Endothelial cell of umbilical vein (primary cell): ENCODE results near the gene EZH1. TPM values are rescaled to one million over a fixed set of nuclear protein-coding genes. Genes with fewer than 3 reads are reported as not detected.

Source experiments
- BruUV-seq: library from RNA; stranded (reverse); fragments of 400-500 nt; replicated peaks from 2 replicates; lab custom pipeline; 2021; lab: Mats Ljungman, UMichigan
- CTCF ChIA-PET: fragments of 300-600, 350-600 bp; sonication (Branson Sonifier 250); formaldehyde crosslinking; loops from one replicate; lab custom pipeline; 2021; ENCODE audit warnings: antibody characterized with exemption, inconsistent platforms; lab: Charles Lee
- POLR2A ChIA-PET: fragments of 300-600, 350-600 bp; sonication (Branson Sonifier 250); formaldehyde crosslinking; loops from one replicate; lab custom pipeline; 2021; ENCODE audit warnings: antibody characterized with exemption, inconsistent platforms; lab: Charles Lee
- DNase-seq: peaks from one replicate; pipeline ENCODE4 v3.0.0-alpha.2; 2011; ENCODE audit warnings: low read depth, low spot score
- FAIRE-seq: peaks from 2 replicates; lab custom pipeline; 2011; peaks lifted over from hg19 to GRCh38; lab: Jason Lieb, UNC
- H2AFZ ChIP-seq: 2 replicates; pipeline ENCODE4 v1.6.0; 2012; ENCODE audit warnings: low read depth, low read length, control low read depth, inconsistent platforms
- H3K27ac ChIP-seq: 2 replicates; pipeline ENCODE4 v1.5.1; 2011; ENCODE audit warnings: low read depth, mild to moderate bottlenecking, control low read depth, low read length, moderate library complexity; ENCODE audit not compliant: insufficient read depth
- H3K27me3 ChIP-seq, 2 experiments: 2 replicates each; pipeline versions ENCODE4 v1.6.0 to v1.6.1; 2011; ENCODE audit warnings: low read length in 2 of 2, mixed read lengths in 1 of 2; ENCODE audit not compliant: control insufficient read depth in 2 of 2, insufficient read depth in 2 of 2
- H3K36me3 ChIP-seq, 2 experiments: 2 replicates in 1 of 2; 3 replicates in 1 of 2; pipeline ENCODE4 v1.5.1; 2011; ENCODE audit warnings: low read length in 2 of 2, mild to moderate bottlenecking in 1 of 2, moderate library complexity in 1 of 2; ENCODE audit not compliant: control insufficient read depth in 2 of 2, insufficient read depth in 2 of 2; ENCODE audit errors: extremely low read depth in 1 of 2
- H3K4me1 ChIP-seq: 3 replicates; pipeline ENCODE4 v1.5.1; 2011; ENCODE audit warnings: mild to moderate bottlenecking, low read length; ENCODE audit not compliant: control insufficient read depth, insufficient read depth; ENCODE audit errors: extremely low read depth
- H3K4me2 ChIP-seq: 2 replicates; pipeline ENCODE4 v1.6.1; 2011; ENCODE audit warnings: low read length, control low read depth, mixed read lengths; ENCODE audit not compliant: insufficient read depth
- H3K4me3 ChIP-seq, 3 experiments: fragments of 200-600 bp in 1 of 3; sonication (generic), shearing (Covaris generic) in 1 of 3; replicated peaks in 1 of 3; 2 replicates each; pipeline ENCODE4 v1.5.1; 2011 to 2016; ENCODE audit warnings: control low read depth in 3 of 3, low read length in 3 of 3, mild to moderate bottlenecking in 2 of 3, inconsistent platforms in 1 of 3, low read depth in 1 of 3, moderate library complexity in 1 of 3; ENCODE audit not compliant: insufficient read depth in 1 of 3
- H3K79me2 ChIP-seq: 2 replicates; pipeline ENCODE4 v1.6.0; 2012; ENCODE audit warnings: low read length, inconsistent platforms; ENCODE audit not compliant: control insufficient read depth, insufficient read depth
- H3K9ac ChIP-seq: replicated peaks from 2 replicates; pipeline ENCODE3; 2011; ENCODE audit warnings: low read length, control low read depth; ENCODE audit not compliant: insufficient read depth; ENCODE audit errors: extremely low read depth
- H3K9me1 ChIP-seq: replicated peaks from 3 replicates; pipeline ENCODE4 v1.6.0; 2011; ENCODE audit warnings: mild to moderate bottlenecking, low read length; ENCODE audit not compliant: control insufficient read depth, insufficient read depth; ENCODE audit errors: extremely low read depth
- H3K9me3 ChIP-seq: replicated peaks from 2 replicates; pipeline ENCODE4 v1.5.1; 2012; ENCODE audit warnings: low read length, inconsistent platforms; ENCODE audit not compliant: control insufficient read depth, insufficient read depth
- H4K20me1 ChIP-seq: replicated peaks from 2 replicates; pipeline ENCODE3; 2011; ENCODE audit warnings: mild to moderate bottlenecking, low read length; ENCODE audit not compliant: control insufficient read depth, insufficient read depth; ENCODE audit errors: extremely low read depth
- CTCF ChIP-seq, 2 donors: IDR thresholded peaks; 1 replicate in 1 of 2; 2 replicates in 1 of 2; pipeline ENCODE4 v1.5.1; 2011; ENCODE audit warnings: low read length in 2 of 2, mild to moderate bottlenecking in 2 of 2, moderate library complexity in 2 of 2, control low read depth in 1 of 2, inconsistent platforms in 1 of 2, low read depth in 1 of 2; ENCODE audit not compliant: insufficient read depth in 1 of 2; ENCODE audit errors: extremely low read depth in 1 of 2
- JUN ChIP-seq: IDR thresholded peaks from 2 replicates; pipeline ENCODE4 v1.6.1; 2011; ENCODE audit warnings: borderline replicate concordance, low read depth; ENCODE audit not compliant: insufficient read length, insufficient read depth
- MAX ChIP-seq: IDR thresholded peaks from 2 replicates; pipeline ENCODE4 v1.6.1; 2011; ENCODE audit not compliant: insufficient read depth, insufficient read length
- MYC ChIP-seq: IDR thresholded peaks from one replicate; pipeline ENCODE4 v1.6.1; 2011; ENCODE audit warnings: mild to moderate bottlenecking, low read depth, low read length
- POLR2AphosphoS5 ChIP-seq: IDR thresholded peaks from 2 replicates; pipeline ENCODE4 v1.6.1; 2012; ENCODE audit warnings: low read depth, mild to moderate bottlenecking, control low read depth, low read length, moderate library complexity; ENCODE audit not compliant: insufficient read depth
- dilution Hi-C: fragments of 300-500 bp; cut with MboI; formaldehyde crosslinking; loops from one replicate; pipeline ENCODE4 v1.15.0; 2019; ENCODE audit warnings: low sequenced_read_pairs; ENCODE audit not compliant: extremely low pct_ligation_motif_present
- intact Hi-C: fragments of 100-400 bp; cut with micrococcal nuclease; formaldehyde crosslinking; loops from one replicate; pipeline ENCODE4 v1.10.0; 2022
- polyA plus RNA-seq, 4 experiments: library from polyadenylated mRNA; depleted of rRNA in 3 of 4; stranded (reverse) in 3 of 4; unstranded in 1 of 4; fragments of >200 nt; gene quantifications; 2 replicates each; pipeline versions ENCODE4 v1.2.1 to v1.2.3, GENCODE V29; 2011 to 2012; ENCODE audit warnings: missing spikeins in 1 of 4
- total RNA-seq: library from RNA; stranded (reverse); gene quantifications from 2 replicates; pipeline ENCODE4 v1.2.3, GENCODE V29; 2021

The EZH1 gene
- total and polyA plus RNA-seq, 2 donors (not counting 3 experiments of a cell fraction or from before 2014, with no cell fraction given): 31.4 to 33.7 TPM

- TF ChIP-seq MYC (peak; percentile 31), JUN (no peak), CTCF (IDR thresholded peaks at IDR 0.05; ENCODE audit: extremely low read depth in 1 of 2, insufficient read depth in 1 of 2, low read depth in 1 of 2, low read length in 2 of 2) (peak; percentile 88 to 92), MAX (peak; percentile 56), POLR2AphosphoS5 (peak; percentile 43)
- peak; percentile 81 for FAIRE-seq
- Histone ChIP-seq H3K27ac (peak overlapping the region; percentile 26), H3K4me3 (peak overlapping the region in 1 of 3 experiments; percentile 16), H3K36me3 (no peaks in the 10 kb centered on the region), H3K9ac (no peak overlapping the region), H3K9me3 (no peaks in the 10 kb centered on the region), H3K9me1 (no peaks in the 10 kb centered on the region), H2AFZ (peak overlapping the region; percentile 95), H3K79me2 (no peaks in the 10 kb centered on the region), H3K4me2 (peak overlapping the region; percentile 13), H3K27me3 (peaks cover 0 to 5% of the 10 kb centered on the region in 2 experiments), H4K20me1 (no peaks in the 10 kb centered on the region), H3K4me1 (peaks cover 46% of the 10 kb centered on the region)
- DNase-seq: peak; percentile 82
- CTCF ChIA-PET: interaction anchor here (0.7 to 8.3 kb wide), 12 partner anchors 16 to 131 kb away, joined by 3 to 235 read pairs (median 4); partner anchors contain the start of genes PSMC3IP, RETREG3, TUBG1 and TUBG2
- intact Hi-C loops (loop anchor here (1.0 to 5.0 kb wide), 3 partner anchors 101 to 357 kb away; partner anchors contain the start of gene WNK4), dilution Hi-C loops (no loop called here)
- no TSS peak for BruUV-seq
- POLR2A ChIA-PET: no interaction called here
Measured at GRCh38 chr17:42679492-42680330, 65.1 kb downstream of the EZH1 start.
